ENCODE measurements around the gene PLCD3. TPM values are rescaled to one million over a fixed set of nuclear protein-coding genes. Genes with fewer than 3 reads are reported as not detected.

Gene PLCD3
- total and polyA plus RNA-seq, 2 of the 13 experiments (the other 11 are each of a cell fraction or from before 2014, with no cell fraction given): 11.3 to 39.1 TPM

GRCh38 chr17:45129940-45130680 is 2.2 kb downstream of the PLCD3 start (continued):
- TF ChIP-seq ZFYVE20 (CRISPR knock-in tag; IDR thresholded peaks at IDR 0.05; ENCODE audit: borderline replicate concordance, low read depth) (no peak), NFKBIZ (CRISPR knock-in tag; IDR thresholded peaks at IDR 0.05) (no peak), KAT8 (CRISPR knock-in tag; IDR thresholded peaks at IDR 0.05) (no peak), ZNF558 (CRISPR knock-in tag; IDR thresholded peaks at IDR 0.05; ENCODE audit: borderline replicate concordance) (no peak), FOXC1 (CRISPR knock-in tag; IDR thresholded peaks at IDR 0.05; ENCODE audit: borderline replicate concordance) (peak; percentile 24; the same call in 1 of the 2 replicates), RBAK (CRISPR knock-in tag; IDR thresholded peaks at IDR 0.05) (no peak)

- Histone ChIP-seq H3K27me3 (ENCODE audit: control insufficient read depth in 1 of 2, insufficient read depth in 2 of 2, low read length in 2 of 2) (no peaks in the 10 kb centered on the region), H3K4me1 (ENCODE audit: insufficient read depth, low read length) (peaks cover 70% of the 10 kb centered on the region), H3K9ac (ENCODE audit: insufficient read depth, low read depth, low read length) (peak overlapping the region; percentile 44), H3K36me3 (replicated peaks in 1 of 2; ENCODE audit: control insufficient read depth in 1 of 2, insufficient read depth in 2 of 2, low read length in 2 of 2) (no peaks in the 10 kb centered on the region), H3K4me2 (ENCODE audit: low read depth, low read length) (peak overlapping the region; percentile 54), H3K79me2 (ENCODE audit: insufficient read depth, low read length) (peaks cover 4% of the 10 kb centered on the region), H3K4me3 (replicated peaks in 1 of 3; ENCODE audit: insufficient read depth in 1 of 3, low read depth in 2 of 3, low read length in 3 of 3) (peak overlapping the region in 1 of 3 experiments; percentile 41; a peak in 2 of 6 replicates), H2AFZ (ENCODE audit: low read length) (no peak overlapping the region), H4K20me1 (ENCODE audit: insufficient read depth, low read length) (no peaks in the 10 kb centered on the region), H3K9me3 (ENCODE audit: low read length) (no peaks in the 10 kb centered on the region), H3K27ac (ENCODE audit: extremely low read length, insufficient read depth, low read length) (peak overlapping the region; percentile 63)
- in situ Hi-C loops (cut with HindIII; ENCODE audit: extremely low pct_ligation_motif_present, low pct_unique_long_range_greater_than_20kb): no loop called here
- FAIRE-seq: peak; percentile 84
- intact Hi-C loops (cut with micrococcal nuclease; ENCODE audit: unreplicated experiment): no loop called here
- peak; percentile 89 for DNase-seq (ENCODE audit: low spot score)
- ATAC-seq: peak; percentile 48
- ChIA-PET CTCF (ENCODE audit: low intra/inter-chr PET ratio, low total read pairs) (no interaction called here), POLR2A (interaction anchor here (0.8 to 4.7 kb wide), 12 partner anchors 15 to 72 kb away, joined by 3 to 71 read pairs (median 8); partner anchors contain the start of genes HEXIM1, HEXIM2 and NMT1)
- BruUV-seq (replicated peaks): no TSS peak
- WGBS (ENCODE audit: low lambda C conversion rate): 15% methylated on average over 4 of the region's 10 CpGs
- TF ChIP-seq ELF1 (CRISPR knock-in tag; IDR thresholded peaks at IDR 0.05) (0 out of 2 replicates have a peak, but pooled peaks have one; percentile 14), KAT8 (CRISPR knock-in tag; IDR thresholded peaks at IDR 0.05) (peak; percentile 72; the same call in 1 of the 2 replicates), TRAFD1 (CRISPR knock-in tag; IDR thresholded peaks at IDR 0.05; ENCODE audit: borderline replicate concordance) (no peak), CHD4 (IDR thresholded peaks at IDR 0.05; ENCODE audit: borderline replicate concordance, low read length) (0 out of 2 replicates have a peak, but pooled peaks have one; percentile 56), MNT (IDR thresholded peaks at IDR 0.05) (no peak), HBP1 (CRISPR knock-in tag; IDR thresholded peaks at IDR 0.05; ENCODE audit: low read depth) (0 out of 2 replicates have a peak, but pooled peaks have one; percentile 38), ZMAT5 (CRISPR knock-in tag; IDR thresholded peaks at IDR 0.05; ENCODE audit: borderline replicate concordance, low read depth) (no peak), ELF4 (CRISPR knock-in tag; IDR thresholded peaks at IDR 0.05; ENCODE audit: borderline replicate concordance) (no peak), EP300 (IDR thresholded peaks at IDR 0.05; ENCODE audit: low read depth in 2 of 2, low read length in 2 of 2) (peak in 1 of 2 experiments; percentile 24; a peak in 1 of 4 replicates), EP300 (CRISPR knock-in tag; IDR thresholded peaks at IDR 0.05; ENCODE audit: borderline replicate concordance) (no peak; the same call in 1 of the 2 replicates), POLR2AphosphoS2 (IDR thresholded peaks at IDR 0.05; ENCODE audit: low read depth, low read length) (no peak)
These were observed 2.8 kb downstream of the PLCD3 start for GRCh38 chr17:45129426-45129939.
